HG03064 (cell line): ENCODE results near the gene SYNGAP1.
"Not testable (repeated sequence)": the region's sequence is repeated elsewhere in the genome, so short reads cannot be mapped to it uniquely, and the experiment has no call there.

Source experiments
- ATAC-seq: cut with Tn5 transposase; IDR thresholded peaks from one replicate; pipeline ENCODE4 v1.9.1; 2021; ENCODE audit warnings: low read depth; ENCODE audit not compliant: unreplicated experiment

The SYNGAP1 gene

DNA sequence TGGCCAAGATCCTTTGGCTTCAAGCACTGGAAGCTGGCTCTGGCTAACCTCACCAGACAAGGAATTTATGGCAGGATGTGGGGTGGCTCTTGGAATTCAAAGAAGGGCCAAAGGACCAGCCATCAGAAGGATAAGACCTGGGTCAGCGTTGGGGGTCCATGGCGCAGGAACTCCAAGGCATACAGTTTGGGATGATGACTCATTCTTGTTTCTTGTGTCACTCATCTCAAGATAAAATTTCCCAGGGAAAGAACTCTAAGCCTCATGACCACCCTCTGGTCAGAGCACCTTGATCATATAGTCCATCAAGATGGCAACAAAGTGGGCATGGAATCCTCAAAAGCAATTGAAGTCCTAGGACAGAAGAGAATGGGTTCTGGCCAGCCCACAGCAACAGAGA, 39.4 kb downstream of the SYNGAP1 start:
- ATAC-seq = no peak

GRCh38 chr6:33466075-33466735, 46.3 kb downstream of the SYNGAP1 start:
- ATAC-seq = no peak

DNA sequence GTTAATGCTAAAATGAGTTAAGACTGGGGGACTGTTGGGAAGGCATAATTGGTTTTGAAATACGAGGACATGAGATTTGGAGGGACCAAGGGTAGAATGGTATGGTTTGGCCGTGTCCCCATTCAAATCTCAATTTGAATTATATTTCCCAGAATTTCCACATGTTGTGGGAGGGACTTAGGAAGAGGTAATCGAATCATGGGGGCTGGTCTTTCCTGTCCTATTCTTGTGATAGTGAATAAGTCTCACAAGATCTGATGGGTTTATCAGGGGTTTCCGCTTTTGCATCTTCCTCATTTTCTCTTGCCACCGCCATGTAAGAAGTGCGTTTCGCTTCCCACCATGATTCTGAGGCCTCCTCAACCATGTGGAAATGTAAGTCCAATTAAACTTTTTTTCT, 47.2 kb downstream of the SYNGAP1 start:
- ATAC-seq = no peak

DNA sequence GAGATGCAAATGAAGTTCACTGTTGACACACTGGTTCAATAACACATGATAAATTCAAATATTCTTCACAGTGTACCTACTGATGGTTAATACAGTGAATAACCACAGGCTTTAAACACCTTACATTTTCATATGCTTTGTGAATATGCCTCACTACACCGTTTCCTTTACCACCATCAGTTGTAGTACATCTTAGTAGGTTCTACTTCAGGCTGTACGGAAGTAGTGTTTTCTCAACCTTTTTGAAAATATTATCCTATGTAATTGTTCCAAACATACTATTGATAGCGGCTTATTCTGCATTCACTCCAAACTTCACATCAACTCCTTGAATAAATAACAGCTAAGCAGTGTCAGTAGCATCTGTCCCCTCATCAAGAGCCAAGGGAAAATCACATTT, 49.8 kb downstream of the SYNGAP1 start:
- ATAC-seq = no peak

DNA sequence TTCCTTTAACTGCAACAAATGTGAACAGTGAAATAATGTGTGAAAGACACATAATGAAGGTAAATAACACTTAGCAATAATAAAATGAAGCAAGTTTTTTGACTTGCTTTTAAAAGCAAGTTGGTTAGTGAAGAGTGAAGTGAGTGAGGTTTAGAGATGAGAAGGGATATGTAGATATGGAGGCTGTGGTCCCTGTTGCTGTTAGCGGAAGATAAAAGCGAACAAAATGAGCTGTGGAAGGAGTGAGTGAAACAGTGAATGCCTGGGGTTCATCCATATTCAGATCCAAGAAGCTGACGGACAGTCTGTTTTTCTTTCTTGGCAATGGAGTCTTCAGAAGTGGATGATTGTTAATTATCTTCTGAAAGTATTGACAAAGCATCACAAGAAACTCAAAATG, 58.0 kb downstream of the SYNGAP1 start:
- ATAC-seq = no peak

GRCh38 chr6:33481192-33481591, 61.3 kb downstream of the SYNGAP1 start:
- no peak for ATAC-seq

DNA sequence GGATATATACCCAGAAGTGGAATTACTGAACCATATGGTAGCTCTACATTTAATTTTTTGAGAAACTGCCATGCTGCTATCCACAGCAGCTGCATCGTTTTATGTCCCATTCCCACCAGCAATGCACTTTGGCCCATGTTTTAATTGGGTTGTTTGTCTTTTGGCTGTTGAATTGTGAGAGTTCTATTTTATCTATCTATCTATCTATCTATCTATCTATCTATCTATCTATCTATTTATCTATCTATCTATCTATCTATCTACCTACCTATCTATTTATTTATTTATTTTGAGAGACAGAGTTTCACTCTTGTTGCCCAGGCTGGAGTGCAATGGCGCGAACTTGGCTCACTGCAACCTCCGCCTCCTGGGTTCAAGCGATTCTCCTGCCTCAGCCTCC, 62.8 kb downstream of the SYNGAP1 start:
- ATAC-seq = not testable (repeated sequence)

DNA sequence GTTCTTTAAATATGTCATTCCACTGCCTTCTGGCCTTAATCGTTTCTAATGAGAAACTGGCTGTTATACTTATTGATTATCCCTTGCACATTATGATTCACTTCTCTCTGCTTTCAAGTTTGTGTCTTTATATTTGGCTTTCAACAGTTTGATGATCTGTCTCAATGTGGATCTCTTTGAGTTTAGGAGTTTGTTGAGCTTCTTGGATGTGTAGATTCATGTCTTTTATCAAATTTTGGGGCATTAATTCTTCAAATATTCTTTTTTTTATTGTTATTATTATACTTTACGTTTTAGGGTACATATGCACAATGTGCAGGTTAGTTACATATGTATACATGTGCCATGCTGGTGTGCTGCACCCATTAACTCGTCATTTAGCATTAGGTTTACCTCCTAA, 63.8 kb downstream of the SYNGAP1 start:
- ATAC-seq = no peak

DNA sequence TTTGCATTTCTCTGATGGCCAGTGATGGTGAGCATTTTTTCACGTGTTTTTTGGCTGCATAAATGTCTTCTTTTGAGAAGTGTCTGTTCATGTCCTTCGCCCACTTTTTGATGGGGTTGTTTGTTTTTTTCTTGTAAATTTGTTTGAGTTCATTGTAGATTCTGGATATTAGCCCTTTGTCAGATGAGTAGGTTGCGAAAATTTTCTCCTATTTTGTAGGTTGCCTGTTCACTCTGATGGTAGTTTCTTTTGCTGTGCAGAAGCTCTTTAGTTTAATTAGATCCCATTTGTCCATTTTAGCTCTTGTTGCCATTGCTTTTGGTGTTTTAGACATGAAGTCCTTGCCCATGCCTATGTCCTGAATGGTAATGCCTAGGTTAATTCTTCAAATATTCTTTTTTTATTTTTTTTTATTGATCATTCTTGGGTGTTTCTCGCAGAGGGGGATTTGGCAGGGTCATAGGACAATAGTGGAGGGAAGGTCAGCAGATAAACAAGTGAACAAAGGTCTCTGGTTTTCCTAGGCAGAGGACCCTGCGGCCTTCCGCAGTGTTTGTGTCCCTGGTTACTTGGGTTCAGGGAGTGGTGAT, 64.9 kb downstream of the SYNGAP1 start:
- not testable (repeated sequence) for ATAC-seq

DNA sequence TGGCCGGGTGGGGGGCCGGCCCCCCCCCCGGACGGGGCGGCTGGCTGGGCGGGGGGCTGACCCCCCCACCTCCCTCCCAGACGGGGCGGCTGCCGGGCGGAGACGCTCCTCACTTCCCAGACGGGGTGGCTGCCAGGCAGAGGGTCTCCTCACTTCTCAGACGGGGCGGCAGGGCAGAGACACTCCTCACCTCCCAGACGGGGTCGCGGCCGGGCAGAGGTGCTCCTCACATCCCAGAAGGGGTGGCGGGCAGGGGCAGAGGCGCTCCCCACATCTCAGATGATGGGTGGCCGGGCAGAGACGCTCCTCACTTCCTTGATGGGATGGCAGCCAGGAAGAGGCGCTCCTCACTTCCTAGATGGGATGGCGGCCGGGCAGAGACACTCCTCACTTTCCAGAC, 65.8 kb downstream of the SYNGAP1 start:
- ATAC-seq = not testable (repeated sequence)

DNA sequence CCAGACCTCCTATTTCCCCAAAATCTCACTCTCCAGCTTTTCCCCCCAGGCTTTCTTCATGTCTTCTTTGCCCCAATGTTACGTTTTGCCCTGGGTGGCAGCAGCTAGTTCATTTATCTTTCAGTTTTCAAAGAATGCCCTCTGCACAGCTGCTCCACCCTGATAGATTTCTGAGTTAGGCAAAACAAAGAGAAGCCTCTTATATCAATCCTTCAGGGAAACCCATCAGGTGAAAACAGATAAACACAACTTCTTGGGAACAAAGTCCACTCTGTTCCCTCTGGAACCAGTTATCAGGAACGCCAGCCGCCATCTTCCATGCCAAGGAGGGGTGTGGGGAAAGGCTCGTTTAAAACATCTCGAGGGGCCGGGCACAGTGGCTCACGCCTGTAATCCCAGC, 68.5 kb downstream of the SYNGAP1 start:
- ATAC-seq = no peak

GRCh38 chr6:33490198-33490597, 70.3 kb downstream of the SYNGAP1 start:
- no peak for ATAC-seq

GRCh38 chr6:33490621-33491020, 70.8 kb downstream of the SYNGAP1 start:
- ATAC-seq = no peak

GRCh38 chr6:33492093-33492492, 72.2 kb downstream of the SYNGAP1 start:
- no peak for ATAC-seq

DNA sequence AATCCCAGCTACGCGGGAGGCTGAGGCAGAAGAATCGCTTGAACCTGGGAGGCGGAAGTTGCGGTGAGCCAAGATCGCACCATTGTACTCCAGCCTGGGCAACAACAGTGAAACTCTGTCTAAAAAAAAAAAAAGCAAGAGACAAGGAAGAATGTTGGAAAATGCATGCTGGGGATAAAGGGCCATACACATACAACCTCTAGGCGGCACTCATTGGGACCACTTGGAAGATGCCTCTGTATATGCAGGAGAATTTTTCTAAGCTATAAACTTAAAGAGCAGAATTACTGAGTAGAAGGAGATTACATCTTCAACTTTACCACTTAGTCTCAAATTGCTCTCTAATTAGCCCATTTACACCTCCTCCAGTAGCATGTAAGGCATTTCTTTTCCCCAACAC, 77.3 kb downstream of the SYNGAP1 start:
- no peak for ATAC-seq

DNA sequence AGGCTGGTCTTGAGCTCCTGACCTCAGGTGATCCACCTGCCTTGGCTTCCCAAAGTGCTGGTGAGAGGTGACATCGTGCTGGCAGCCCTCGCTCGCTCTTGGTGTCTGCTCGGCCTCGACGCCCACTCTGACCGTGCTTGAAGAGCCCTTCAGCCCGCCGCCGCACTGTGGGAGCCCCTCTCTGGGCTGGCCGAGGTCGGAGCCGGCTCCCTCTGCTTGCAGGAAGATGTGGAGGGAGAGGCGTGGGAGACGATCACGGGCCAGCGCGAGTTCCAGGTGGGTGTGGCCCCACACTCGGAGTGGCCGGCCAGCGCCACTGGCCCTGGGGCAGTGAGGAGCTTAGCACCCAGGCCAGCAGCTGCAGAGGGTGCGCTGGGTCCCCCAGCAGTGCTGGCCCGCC, 82.6 kb downstream of the SYNGAP1 start:
- ATAC-seq = no peak

- no peak for ATAC-seq
Observed at GRCh38 chr6:33504486-33504885, 84.6 kb downstream of the SYNGAP1 start.
